Testis (tissue), 3 donors: Measurements from ENCODE around the gene TYRP1. TPM values are rescaled to one million over a fixed set of nuclear protein-coding genes. Genes with fewer than 3 reads are reported as not detected.

ENCODE experiments used
- DNase-seq: peaks from one replicate; pipeline ENCODE4 v3.0.0-alpha.2; 2019
- H3K27ac ChIP-seq, 2 donors: fragments of 200-600 bp; sonication (generic); one replicate each; pipeline ENCODE4 v1.5.1; 2019
- H3K27me3 ChIP-seq: fragments of 200-600 bp; sonication (generic); one replicate; pipeline ENCODE4 v1.5.1; 2019
- H3K36me3 ChIP-seq: fragments of 200-600 bp; sonication (generic); one replicate; pipeline ENCODE4 v1.5.1; 2017; ENCODE audit warnings: low read depth; ENCODE audit errors: missing control alignments
- H3K4me1 ChIP-seq: fragments of 200-600 bp; sonication (generic); one replicate; pipeline ENCODE4 v1.5.1; 2019
- H3K4me3 ChIP-seq, 2 donors: fragments of 200-600 bp; sonication (generic); one replicate each; pipeline ENCODE4 v1.5.1; 2017 to 2019
- H3K9me3 ChIP-seq: fragments of 200-600 bp; sonication (generic); one replicate; pipeline ENCODE4 v1.5.1; 2017
- POLR2A ChIP-seq: fragments of 450-650 bp; IDR thresholded peaks from one replicate; pipeline ENCODE4 v1.6.1; 2017; ENCODE audit warnings: antibody characterized with exemption, mild to moderate bottlenecking, moderate library complexity
- WGBS, 2 donors: methylation state at CpG; one replicate each; pipeline ENCODE4 v1.1.5; 2018; 5-methylcytosine and 5-hydroxymethylcytosine counted together
- intact Hi-C: fragments of 100-400 bp; cut with DNase I; formaldehyde crosslinking; loops from one replicate; pipeline ENCODE4 v1.15.1; 2023; ENCODE audit warnings: low total_unique reads
- polyA plus RNA-seq: library from polyadenylated mRNA; stranded (reverse); fragments of 350-450 nt; fragmentation: Illumina TruSeq; extraction: RNeasy Lipid Tissue Mini Kit (QIAGEN cat#74804); gene quantifications from one replicate; pipeline ENCODE4 v1.2.3, GENCODE V29; 2014; ENCODE audit warnings: low read depth, low replicate concordance; ENCODE audit not compliant: insufficient read depth
- total RNA-seq, 2 donors: library from RNA; depleted of rRNA; stranded (reverse); fragments of >200 nt; gene quantifications; one replicate each; pipeline ENCODE4 v1.2.3, GENCODE V29; 2016
- TF ChIP-seq, protein P1 (sequence below), 3 experiments: fragments of 450-650 bp in 2 of 3; fragments of 200-600 bp in 1 of 3; sonication (generic) in 1 of 3; IDR thresholded peaks; one replicate each; pipeline ENCODE4 v1.5.1; 2016 to 2019; ENCODE audit warnings: antibody characterized with exemption in 3 of 3, mild to moderate bottlenecking in 2 of 3, moderate library complexity in 1 of 3

Gene TYRP1
- total and polyA plus RNA-seq, 3 donors from 2014 or later: 0.68 to 2.0 (median 1.1) TPM

DNA sequence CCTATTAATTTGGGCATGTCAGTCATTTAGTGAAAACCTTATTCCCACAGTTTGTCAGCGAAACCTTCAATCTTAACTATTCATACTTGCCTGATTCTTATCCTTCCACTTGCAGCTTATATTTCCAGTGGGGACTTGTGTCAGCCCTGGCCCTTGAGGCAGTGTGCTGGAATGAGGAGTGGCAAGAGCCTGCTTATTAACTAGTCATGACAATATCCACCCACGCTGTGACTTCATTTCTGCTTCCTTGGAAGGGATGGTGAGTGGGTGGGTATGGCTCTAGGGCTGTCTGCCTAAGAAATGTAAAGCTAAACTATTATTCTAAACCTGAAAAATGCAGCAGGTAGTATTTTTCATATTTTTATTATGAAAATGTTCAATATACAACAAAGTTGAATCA lies 47.7 kb downstream of the TYRP1 start:
- TF ChIP-seq, protein P1, sequence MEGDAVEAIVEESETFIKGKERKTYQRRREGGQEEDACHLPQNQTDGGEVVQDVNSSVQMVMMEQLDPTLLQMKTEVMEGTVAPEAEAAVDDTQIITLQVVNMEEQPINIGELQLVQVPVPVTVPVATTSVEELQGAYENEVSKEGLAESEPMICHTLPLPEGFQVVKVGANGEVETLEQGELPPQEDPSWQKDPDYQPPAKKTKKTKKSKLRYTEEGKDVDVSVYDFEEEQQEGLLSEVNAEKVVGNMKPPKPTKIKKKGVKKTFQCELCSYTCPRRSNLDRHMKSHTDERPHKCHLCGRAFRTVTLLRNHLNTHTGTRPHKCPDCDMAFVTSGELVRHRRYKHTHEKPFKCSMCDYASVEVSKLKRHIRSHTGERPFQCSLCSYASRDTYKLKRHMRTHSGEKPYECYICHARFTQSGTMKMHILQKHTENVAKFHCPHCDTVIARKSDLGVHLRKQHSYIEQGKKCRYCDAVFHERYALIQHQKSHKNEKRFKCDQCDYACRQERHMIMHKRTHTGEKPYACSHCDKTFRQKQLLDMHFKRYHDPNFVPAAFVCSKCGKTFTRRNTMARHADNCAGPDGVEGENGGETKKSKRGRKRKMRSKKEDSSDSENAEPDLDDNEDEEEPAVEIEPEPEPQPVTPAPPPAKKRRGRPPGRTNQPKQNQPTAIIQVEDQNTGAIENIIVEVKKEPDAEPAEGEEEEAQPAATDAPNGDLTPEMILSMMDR (IDR thresholded peaks at IDR 0.05): no peak
- TF ChIP-seq POLR2A: no peak
- no peak for DNase-seq
- Histone ChIP-seq H3K9me3 (no peaks in the 10 kb centered on the region), H3K4me3 (no peak overlapping the region), H3K27me3 (no peaks in the 10 kb centered on the region), H3K36me3 (no peaks in the 10 kb centered on the region), H3K4me1 (no peaks in the 10 kb centered on the region), H3K27ac (no peak overlapping the region)
- intact Hi-C loops: no loop called here
- WGBS, 2 donors: 64 to 100% methylated on average over 2 of the region's 2 CpGs

DNA sequence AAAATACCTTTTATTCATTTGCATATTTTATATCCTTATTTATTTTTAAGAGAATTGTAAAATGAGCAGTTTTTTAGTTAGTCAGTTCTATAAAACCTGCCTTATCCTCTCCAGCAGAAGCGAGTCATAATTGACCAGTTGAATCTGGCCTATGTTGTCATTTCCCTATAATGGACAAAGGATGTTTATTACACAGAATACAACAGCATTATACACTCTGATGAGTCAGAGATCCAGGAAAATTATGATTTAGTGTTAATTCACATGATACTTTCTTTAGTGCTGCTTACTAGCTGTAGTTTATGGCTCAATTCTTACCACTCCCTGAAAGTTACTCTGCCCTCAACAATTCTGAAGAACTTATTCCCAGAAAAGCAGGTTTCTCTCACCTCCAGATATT lies 54.8 kb downstream of the TYRP1 start:
- no peak overlapping the region for H3K27ac ChIP-seq
- no peak overlapping the region for H3K4me3 ChIP-seq
- no peaks in the 10 kb centered on the region for H3K9me3 ChIP-seq
- DNase-seq: no peak
- TF ChIP-seq, protein P1 (IDR thresholded peaks at IDR 0.05): no peak
- no peak for TF ChIP-seq POLR2A
- intact Hi-C loops: no loop called here
- WGBS, 2 donors: 83 to 86% methylated on average over 1 of the region's 1 CpG
- H3K36me3 ChIP-seq: no peaks in the 10 kb centered on the region
- no peaks in the 10 kb centered on the region for H3K4me1 ChIP-seq
- H3K27me3 ChIP-seq: no peaks in the 10 kb centered on the region

DNA sequence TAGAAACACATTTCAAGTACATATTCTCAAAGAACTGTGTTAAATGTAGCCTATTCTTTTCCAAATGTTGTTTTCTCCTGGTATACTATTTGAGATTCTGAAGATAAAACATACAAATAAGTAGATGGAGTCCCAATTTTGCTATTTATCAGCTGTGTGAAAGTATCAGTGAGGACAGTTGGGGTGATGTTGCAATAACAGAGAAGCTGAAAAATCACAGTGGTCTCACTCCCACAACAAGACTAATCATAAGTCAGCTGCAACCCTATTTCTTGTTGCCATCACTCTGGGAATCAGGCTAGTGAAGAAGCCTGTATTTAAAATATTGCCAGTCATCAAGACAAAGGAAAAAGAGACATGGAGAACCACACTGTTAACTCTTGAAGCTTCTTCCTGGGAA lies 55.8 kb downstream of the TYRP1 start:
- no peak for DNase-seq
- Histone ChIP-seq H3K36me3 (no peaks in the 10 kb centered on the region), H3K27ac (no peak overlapping the region), H3K4me1 (no peaks in the 10 kb centered on the region), H3K9me3 (no peaks in the 10 kb centered on the region), H3K27me3 (no peaks in the 10 kb centered on the region), H3K4me3 (no peak overlapping the region)
- intact Hi-C loops: no loop called here
- TF ChIP-seq, protein P1 (IDR thresholded peaks at IDR 0.05): no peak
- TF ChIP-seq POLR2A: no peak

DNA sequence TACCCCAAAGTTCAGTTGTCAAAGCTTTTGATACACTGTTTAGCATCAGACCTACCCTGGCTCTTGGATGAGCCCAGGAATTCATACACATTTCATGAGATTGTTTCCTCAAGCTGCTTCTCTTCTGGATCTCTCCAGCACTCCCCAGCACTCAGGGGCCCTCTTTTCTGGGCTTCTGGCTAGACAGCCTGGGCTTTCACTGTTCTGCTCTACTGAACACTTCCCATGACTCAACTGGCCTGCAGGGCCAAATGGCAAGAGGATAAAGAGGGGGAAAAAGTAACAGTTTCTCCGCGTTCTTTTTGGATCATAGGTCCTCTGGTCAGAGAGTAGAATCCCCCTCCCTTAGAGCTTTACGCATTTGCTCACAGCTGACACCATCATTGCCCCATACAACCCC lies 60.7 kb downstream of the TYRP1 start:
- Histone ChIP-seq H3K36me3 (no peaks in the 10 kb centered on the region), H3K9me3 (no peaks in the 10 kb centered on the region), H3K4me3 (no peak overlapping the region), H3K27ac (no peak overlapping the region), H3K27me3 (no peaks in the 10 kb centered on the region), H3K4me1 (no peaks in the 10 kb centered on the region)
- no peak for DNase-seq
- intact Hi-C loops: no loop called here
- WGBS, 2 donors: 56 to 60% methylated on average over 3 of the region's 3 CpGs
- no peak for TF ChIP-seq POLR2A
- TF ChIP-seq, protein P1 (IDR thresholded peaks at IDR 0.05): no peak

DNA sequence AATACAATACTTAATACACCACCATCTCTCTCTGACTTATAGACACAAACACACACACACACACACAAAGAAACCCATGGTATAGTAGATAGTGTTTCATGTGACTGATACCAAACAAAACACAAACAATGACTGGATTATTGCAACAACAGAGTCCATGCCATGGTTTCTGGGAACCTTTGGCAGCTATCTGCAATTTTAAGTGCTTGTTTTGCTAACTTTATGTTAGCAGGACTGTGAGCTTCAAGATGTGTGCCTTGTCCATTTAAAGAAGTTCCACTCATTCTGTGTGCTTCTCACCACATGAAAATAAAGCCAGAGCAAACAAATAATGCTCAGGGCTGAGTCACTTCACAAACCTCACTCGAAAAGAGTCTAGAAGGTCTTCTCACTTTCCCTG lies 66.6 kb downstream of the TYRP1 start:
- Histone ChIP-seq H3K4me1 (no peaks in the 10 kb centered on the region), H3K9me3 (no peaks in the 10 kb centered on the region), H3K27me3 (no peaks in the 10 kb centered on the region), H3K36me3 (no peaks in the 10 kb centered on the region), H3K27ac (no peak overlapping the region), H3K4me3 (no peak overlapping the region)
- WGBS, 2 donors: 66 to 77% methylated on average over 1 of the region's 1 CpG
- no peak for DNase-seq
- intact Hi-C loops: no loop called here
- TF ChIP-seq, protein P1 (IDR thresholded peaks at IDR 0.05): no peak
- no peak for TF ChIP-seq POLR2A

Other genes with a start within 250 kb of the TYRP1 start
- gene LURAP1L, start 81.6 kb downstream of the TYRP1 start, total RNA-seq: under 1 TPM; 0.31 to 0.74 TPM
- gene LURAP1L, start 81.6 kb downstream of the TYRP1 start, polyA plus RNA-seq: 3.0 TPM